Measurements from ENCODE around the gene JAM3.

DNA sequence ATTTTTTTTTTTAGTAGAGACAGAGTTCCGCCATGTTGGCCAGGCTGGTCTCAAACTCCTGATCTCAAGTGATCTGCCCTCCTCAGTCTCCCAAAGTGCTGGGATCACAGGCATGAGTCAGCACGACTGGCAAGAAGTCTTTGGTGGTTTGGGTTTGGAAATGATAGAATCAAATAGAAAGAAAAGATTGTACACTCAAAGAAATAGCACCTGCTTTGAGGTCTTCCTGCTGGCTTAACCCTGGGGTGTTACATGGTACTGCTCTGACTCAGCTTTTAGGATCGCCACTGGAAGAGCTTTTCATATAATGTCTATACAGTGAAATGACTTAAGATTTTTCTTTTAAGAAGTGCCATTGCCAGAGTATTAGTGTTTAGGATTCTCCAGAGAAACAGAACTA, 50.2 kb downstream of the JAM3 start:
- TF ChIP-seq, protein P1, sequence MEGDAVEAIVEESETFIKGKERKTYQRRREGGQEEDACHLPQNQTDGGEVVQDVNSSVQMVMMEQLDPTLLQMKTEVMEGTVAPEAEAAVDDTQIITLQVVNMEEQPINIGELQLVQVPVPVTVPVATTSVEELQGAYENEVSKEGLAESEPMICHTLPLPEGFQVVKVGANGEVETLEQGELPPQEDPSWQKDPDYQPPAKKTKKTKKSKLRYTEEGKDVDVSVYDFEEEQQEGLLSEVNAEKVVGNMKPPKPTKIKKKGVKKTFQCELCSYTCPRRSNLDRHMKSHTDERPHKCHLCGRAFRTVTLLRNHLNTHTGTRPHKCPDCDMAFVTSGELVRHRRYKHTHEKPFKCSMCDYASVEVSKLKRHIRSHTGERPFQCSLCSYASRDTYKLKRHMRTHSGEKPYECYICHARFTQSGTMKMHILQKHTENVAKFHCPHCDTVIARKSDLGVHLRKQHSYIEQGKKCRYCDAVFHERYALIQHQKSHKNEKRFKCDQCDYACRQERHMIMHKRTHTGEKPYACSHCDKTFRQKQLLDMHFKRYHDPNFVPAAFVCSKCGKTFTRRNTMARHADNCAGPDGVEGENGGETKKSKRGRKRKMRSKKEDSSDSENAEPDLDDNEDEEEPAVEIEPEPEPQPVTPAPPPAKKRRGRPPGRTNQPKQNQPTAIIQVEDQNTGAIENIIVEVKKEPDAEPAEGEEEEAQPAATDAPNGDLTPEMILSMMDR (conservative IDR thresholded peaks at IDR 0.05) = no peak
- no peak for TF ChIP-seq ZFX (IDR thresholded peaks at IDR 0.05)

All from C4-2B (cell line).